ENCODE results near the gene HS3ST6. TPM values are rescaled to one million over a fixed set of nuclear protein-coding genes. Genes with fewer than 3 reads are reported as not detected.
"Not testable (repeated sequence)": the region's sequence is repeated elsewhere in the genome, so short reads cannot be mapped to it uniquely, and the experiment has no call there.

The HS3ST6 gene
- polyA plus RNA-seq, 1 donor = 0.21 TPM

GRCh38 chr16:1926271-1926670, 8.1 kb upstream of the HS3ST6 start:
- no peak for DNase-seq

- no peak for DNase-seq
Observed at GRCh38 chr16:1924095-1924494, 5.9 kb upstream of the HS3ST6 start.

- DNase-seq = no peak
Observed at GRCh38 chr16:1923299-1924034, 5.3 kb upstream of the HS3ST6 start.

- DNase-seq = no peak
Observed at GRCh38 chr16:1922357-1922756, 4.1 kb upstream of the HS3ST6 start.

- DNase-seq = no peak
Observed at GRCh38 chr16:1920727-1921171, 2.5 kb upstream of the HS3ST6 start.

- not testable (repeated sequence) for DNase-seq
Observed at GRCh38 chr16:1920122-1920521, 1.9 kb upstream of the HS3ST6 start.

- DNase-seq = no peak
Observed at GRCh38 chr16:1919327-1919998, 1.2 kb upstream of the HS3ST6 start.

GRCh38 chr16:1917665-1918350, 407 bp downstream of the HS3ST6 start:
- no peak for DNase-seq

- DNase-seq = no peak
Observed at GRCh38 chr16:1917056-1917664, 1.1 kb downstream of the HS3ST6 start.

GRCh38 chr16:1916640-1916990, 1.6 kb downstream of the HS3ST6 start:
- DNase-seq = no peak

- no peak for DNase-seq
Observed at GRCh38 chr16:1915732-1916639, 2.2 kb downstream of the HS3ST6 start.

- no peak for DNase-seq
Observed at GRCh38 chr16:1914988-1915387, 3.2 kb downstream of the HS3ST6 start.

- DNase-seq = no peak
Observed at GRCh38 chr16:1914084-1914608, 4.1 kb downstream of the HS3ST6 start.

- no peak for DNase-seq
Observed at GRCh38 chr16:1913327-1914083, 4.7 kb downstream of the HS3ST6 start.

GRCh38 chr16:1912215-1912543, 6.0 kb downstream of the HS3ST6 start:
- no peak for DNase-seq

- no peak for DNase-seq
Observed at GRCh38 chr16:1911467-1912214, 6.6 kb downstream of the HS3ST6 start.

- DNase-seq = no peak
Observed at GRCh38 chr16:1909561-1910231, 8.5 kb downstream of the HS3ST6 start.

GRCh38 chr16:1908983-1909382, 9.2 kb downstream of the HS3ST6 start:
- DNase-seq = no peak

GRCh38 chr16:1908184-1908583, 10.0 kb downstream of the HS3ST6 start:
- DNase-seq = no peak
